Measurements from ENCODE around the gene RNF207.

RNF207 gene

DNA sequence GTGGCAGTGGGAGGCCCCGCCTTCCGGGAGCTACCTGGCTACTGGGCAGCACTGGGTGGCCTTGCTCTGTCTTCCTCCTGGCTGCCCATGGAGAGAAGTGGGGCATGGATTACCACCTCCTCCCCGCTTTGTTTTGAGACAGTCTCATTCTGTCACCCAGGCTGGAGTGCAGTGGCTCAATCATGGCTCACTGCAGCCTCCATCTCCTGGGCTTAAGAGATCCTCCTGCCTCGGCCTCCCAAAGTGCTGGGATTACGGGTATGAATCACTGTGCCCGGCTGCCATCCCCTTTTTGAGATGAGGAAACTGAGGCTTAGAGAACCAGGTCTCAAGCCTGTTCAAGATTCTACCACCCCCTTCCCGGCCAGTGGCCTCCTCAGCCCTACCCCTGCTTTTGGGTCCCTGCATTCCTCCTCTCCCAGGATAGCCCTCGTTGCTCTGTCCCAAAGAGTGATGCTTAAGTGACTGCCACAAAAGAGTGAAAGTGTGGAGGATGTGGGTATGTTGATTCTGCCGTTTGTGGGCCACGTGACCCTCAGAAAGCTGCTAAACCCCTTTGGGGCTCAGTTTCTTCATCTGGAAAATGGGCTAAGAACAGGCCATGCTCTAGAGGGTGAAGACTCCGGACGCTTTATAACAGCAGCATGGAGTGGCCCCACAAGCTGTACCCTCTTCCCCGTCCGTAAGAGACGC, 45.9 kb downstream of the RNF207 start:
- no peak for DNase-seq

GRCh38 chr1:6252374-6252710, 46.4 kb downstream of the RNF207 start:
- no peak for DNase-seq

- DNase-seq: no peak
These were observed 47.5 kb downstream of the RNF207 start for GRCh38 chr1:6253380-6253779.

DNA sequence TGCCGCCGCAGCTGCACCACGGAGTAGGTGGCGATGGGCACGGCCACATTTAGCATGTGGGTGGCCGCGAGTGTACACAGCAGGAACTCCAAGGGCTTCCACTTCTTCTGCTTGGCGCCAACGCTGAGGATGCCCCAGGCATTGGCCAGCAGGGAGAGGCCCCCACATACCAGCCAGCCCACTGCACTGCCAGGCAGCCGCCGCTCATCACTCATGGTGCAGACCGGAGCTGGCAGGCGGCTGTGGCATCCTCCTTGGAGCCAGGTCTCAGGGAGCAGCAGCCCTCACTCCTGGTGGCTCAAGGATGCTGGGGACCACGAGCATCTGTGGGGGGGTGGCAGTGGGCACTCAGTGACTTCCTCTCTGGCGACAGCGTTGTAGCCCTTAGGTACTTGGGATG, 48.8 kb downstream of the RNF207 start:
- DNase-seq: no peak

DNA sequence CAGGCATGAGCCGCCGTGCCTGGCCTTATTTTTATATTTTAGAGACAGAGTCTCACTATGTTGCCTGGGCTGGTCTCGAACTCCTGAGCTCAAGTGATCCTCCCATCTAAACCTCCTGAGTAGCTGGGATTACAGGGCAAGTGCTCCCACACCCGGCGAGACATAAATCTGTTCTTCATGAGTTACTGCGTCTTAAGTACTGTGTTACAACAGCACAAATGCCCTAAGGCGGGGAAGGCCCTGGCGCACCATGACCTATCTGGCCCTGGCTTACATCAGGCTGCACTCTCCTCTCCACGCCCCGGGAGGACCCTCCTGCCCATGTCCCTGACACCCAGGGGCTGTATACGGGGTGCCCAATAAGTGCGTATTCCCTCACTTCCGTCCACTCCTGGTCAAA, 50.7 kb downstream of the RNF207 start:
- DNase-seq: no peak

- DNase-seq: no peak
These were observed 51.7 kb downstream of the RNF207 start for GRCh38 chr1:6257541-6258069.

- DNase-seq: no peak
These were observed 52.8 kb downstream of the RNF207 start for GRCh38 chr1:6258675-6259074.

- peak; percentile 75 for DNase-seq
These were observed 53.8 kb downstream of the RNF207 start for GRCh38 chr1:6259491-6260362.

DNA sequence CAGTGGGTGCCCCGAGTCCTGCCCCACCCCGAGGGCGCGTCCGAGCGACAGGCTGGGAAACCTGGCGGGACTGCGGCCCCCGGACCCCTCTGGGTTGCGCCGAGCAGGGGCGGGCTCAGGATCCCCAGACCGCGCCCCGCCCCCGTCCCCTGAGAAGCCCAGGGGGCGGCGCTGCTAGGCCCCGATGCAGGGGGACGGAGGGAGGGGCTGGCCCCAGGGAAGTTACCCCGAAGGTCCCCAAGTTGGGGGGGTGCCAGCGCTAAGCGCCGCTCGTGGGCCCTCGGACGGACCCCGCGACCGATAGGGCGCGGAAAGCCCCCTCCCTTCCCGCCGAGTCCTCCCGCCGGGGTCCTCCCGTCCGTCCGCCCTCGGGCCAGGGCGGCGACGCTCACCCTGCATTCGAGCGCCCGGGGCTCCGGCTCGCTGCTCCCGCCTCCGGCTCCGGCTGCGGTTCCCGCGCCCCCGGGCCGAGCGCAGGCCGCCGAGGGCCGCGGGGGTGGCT, 54.6 kb downstream of the RNF207 start:
- peak; percentile 30 for DNase-seq

DNA sequence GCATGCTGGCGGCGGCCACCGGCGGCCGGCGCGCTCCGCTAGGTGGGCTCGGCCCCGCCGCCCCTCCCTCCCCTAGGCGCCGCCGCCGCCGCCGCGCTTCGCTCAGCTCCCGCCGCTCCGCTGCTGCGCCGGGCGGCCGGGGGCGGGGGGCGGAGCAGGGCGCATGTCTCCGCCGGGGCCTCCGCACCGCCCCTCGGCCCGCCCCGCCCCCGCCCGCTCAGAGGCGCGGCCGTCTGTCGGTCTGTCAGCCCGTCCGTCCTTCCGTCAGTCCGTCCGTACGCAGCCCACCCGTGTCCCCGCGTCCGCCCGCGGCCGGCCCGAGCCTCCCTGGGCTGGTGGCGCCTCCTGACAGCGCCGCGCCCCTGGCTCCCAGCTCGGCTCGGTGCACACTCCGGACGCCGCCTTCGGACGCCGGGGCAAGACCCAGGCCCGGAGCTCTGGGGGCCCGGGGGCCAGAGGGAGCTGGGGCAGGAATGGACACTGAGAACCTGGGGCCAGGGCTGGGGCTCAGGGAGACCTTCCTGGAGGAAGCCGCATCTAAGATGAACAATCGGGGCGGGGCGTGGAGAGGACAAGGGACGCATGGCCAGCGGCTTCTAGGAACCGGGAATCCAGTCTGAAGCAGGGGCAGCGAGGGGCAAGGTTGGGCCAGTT, 55.2 kb downstream of the RNF207 start, which contains the start of gene GPR153:
Gene GPR153, minus strand, starts transcription at position 138 of the 654 bp plus-strand sequence. CDS start 6,193 bp downstream, outside the sequence.
- peak; percentile 55 for DNase-seq

GRCh38 chr1:6261615-6261995, 55.7 kb downstream of the RNF207 start:
- DNase-seq: no peak

- no peak for DNase-seq
These were observed 56.9 kb downstream of the RNF207 start for GRCh38 chr1:6262555-6263420.

DNA sequence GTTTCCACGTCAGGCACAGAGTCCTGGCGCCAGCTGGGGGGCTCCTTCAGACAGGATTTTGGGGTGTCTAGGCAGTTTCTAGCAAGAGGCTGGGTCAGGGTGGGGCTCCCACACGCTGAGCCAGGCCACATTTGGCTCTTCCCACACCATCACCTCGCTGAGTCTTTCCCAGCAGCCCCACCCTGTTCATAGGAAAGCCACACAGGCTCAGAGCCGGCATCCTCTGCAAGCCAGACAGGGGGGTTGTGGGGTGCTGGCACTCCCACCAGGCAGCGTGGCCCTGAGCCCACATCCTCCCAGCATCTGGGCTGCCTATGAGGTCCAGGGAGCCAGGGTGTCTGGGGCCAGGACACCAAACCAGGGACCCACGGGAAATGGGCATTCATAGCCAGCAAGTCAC, 57.8 kb downstream of the RNF207 start:
- DNase-seq: no peak

GRCh38 chr1:6265151-6265550, 59.2 kb downstream of the RNF207 start:
- DNase-seq: no peak

- no peak for DNase-seq
These were observed 60.7 kb downstream of the RNF207 start for GRCh38 chr1:6266641-6267040.

DNA sequence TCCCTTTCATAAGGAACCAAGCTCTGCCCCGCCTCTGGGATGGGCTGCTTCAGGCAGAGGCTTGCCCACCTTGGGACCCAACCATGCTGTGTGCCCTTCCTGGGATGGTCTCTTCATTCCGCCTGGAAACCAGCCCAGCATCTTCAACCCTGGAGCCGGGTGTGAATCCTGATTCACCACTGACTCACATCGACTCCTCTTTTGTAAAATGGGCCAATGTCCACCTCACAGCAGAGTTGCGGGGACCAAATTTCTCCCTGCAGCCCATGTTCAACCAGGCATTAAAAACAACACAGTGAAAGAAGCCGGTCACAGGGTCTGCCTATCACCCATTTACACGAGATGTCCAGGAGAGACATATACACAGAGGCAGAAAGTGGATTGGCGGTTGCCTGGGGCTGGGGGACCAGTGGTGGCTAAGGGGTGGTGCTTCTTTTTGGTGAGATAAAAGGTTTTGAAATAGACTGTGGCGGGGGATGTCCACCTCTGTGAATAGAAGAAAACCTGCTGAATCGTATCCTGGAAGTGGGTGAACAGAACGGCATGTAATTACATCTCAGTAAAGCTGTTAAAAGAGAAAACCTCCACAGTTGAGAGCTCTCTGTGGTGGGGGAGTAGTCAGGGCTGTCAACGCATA, 61.9 kb downstream of the RNF207 start:
- no peak for DNase-seq

DNA sequence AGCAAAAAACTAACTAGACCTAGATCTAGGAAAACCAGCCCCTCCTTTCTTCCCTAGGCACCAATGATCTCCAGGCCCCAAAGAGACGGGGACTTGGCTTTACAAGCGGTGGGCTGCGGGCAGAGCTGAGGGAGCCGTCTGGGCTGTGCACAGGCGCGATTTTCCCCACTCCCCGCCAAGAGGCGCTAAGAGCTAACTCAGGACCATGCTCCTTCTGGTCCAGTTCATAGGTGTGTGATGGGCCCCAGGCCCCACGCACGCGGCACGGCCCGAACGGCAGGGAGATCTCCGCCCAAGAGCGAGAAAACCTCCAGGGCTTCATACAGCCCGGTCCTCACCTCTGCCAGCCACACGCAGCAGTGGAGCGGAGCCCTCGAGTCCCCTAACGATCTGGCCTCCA, 62.5 kb downstream of the RNF207 start:
- DNase-seq: no peak

- no peak for DNase-seq
These were observed 63.4 kb downstream of the RNF207 start for GRCh38 chr1:6269296-6269695.

DNA sequence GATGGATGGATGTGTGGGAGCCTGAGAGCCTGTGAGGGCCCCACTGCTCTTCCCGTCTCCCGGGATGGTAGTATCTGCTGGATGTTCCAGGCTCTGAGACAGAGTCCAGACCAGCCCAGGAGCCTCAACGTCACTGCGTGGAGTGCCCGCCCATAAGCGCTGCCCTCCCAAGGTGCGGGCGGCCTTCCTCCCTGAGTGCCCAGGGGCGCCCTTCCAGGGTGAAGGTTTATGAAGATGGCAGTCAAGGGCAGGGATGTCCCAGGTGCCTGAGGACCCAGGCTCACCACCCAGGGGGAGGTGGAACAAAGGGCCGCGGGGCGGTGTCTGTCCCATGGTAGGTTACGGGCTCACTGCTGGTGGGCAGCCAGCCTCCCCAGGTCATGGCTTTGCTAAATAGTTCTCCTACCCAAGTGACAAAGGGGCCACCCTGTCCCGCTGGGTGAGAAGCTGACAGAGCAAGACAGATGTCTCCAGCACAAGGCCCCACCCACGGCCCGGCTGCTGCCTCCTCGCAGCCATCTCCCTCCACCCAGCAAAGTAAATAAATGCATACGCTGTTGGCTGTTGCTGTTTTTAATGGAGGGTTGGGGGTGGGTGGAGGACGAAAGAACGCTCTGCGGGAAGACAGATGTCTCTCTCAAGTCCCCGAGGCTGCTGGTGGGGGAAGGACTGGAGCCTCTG, 63.9 kb downstream of the RNF207 start:
- no peak for DNase-seq

GRCh38 chr1:6270401-6270800, 64.5 kb downstream of the RNF207 start:
- no peak for DNase-seq
